Upper lobe of left lung (tissue), 4 donors: ENCODE data around the gene SP7.

Source experiments
- CTCF ChIP-seq, 6 experiments: fragments of 450-650 bp in 4 of 6; fragments of 200-600 bp in 2 of 6; sonication (generic) in 2 of 6; IDR thresholded peaks; one replicate each; pipeline ENCODE4 v1.5.1; 2016 to 2019; ENCODE audit warnings: antibody characterized with exemption in 6 of 6
- POLR2A ChIP-seq, 4 donors: fragments of 450-650 bp; IDR thresholded peaks; one replicate each; pipeline ENCODE4 v1.5.1; 2016 to 2017; ENCODE audit warnings: antibody characterized with exemption in 4 of 4, mild to moderate bottlenecking in 2 of 4
- POLR2AphosphoS5 ChIP-seq, 2 donors: sonication (generic); formaldehyde crosslinking; IDR thresholded peaks; one replicate each; pipeline ENCODE4 v1.5.1; 2017; ENCODE audit warnings: antibody characterized with exemption in 2 of 2

GRCh38 chr12:53295891-53296219 is 40.3 kb downstream of the SP7 start:
- TF ChIP-seq POLR2A (IDR thresholded peaks at IDR 0.05) (no peak), CTCF (IDR thresholded peaks at IDR 0.05) (no peak), POLR2AphosphoS5 (IDR thresholded peaks at IDR 0.05) (no peak)
